ELR (cell line): ENCODE measurements around the gene FAXDC2.
"Not testable (repeated sequence)": the region's sequence is repeated elsewhere in the genome, so short reads cannot be mapped to it uniquely, and the experiment has no call there.

Experiments used
- DNase-seq: peaks from one replicate; pipeline ENCODE4 v3.0.0-alpha.2; 2015; ENCODE audit warnings: low read depth

FAXDC2 gene

DNA sequence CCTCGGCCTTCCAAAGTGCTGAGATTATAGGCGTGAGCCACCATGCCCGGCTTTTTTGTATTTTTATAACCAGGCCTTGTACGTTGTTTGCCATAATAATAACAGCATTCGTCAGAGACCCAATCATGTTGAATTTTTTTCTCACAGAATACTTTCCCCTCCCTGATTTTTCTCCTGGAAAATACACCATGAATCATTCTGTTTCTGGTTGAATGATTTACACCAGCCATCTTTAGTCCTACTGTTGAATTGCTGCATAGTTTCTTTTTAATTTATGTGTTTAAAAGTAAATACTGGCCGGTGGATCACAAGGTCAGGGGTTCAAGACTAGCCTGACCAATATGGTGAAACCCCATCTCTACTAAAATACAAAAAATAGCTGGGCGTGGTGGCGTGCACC is 11.5 kb upstream of the FAXDC2 start:
- no peak for DNase-seq

DNA sequence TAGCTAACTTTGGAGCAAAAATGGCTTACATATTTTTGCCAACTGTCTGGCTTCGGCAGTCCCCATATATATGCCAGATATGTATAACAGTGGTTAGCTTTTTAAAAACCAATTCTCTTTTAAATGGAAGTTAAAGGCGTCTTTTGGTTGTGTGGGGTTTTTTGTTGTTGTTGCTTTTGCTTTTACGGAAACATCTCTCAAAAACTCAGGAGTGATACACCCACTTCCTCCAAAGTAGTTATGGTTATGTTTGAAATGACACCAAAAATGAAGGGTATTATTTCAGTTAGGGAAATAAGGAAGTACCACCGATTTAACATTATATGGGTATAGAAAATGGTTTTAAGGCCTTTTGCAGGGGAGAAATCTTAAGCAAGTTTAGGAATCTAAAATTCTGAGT is 10.4 kb upstream of the FAXDC2 start:
- no peak for DNase-seq

DNA sequence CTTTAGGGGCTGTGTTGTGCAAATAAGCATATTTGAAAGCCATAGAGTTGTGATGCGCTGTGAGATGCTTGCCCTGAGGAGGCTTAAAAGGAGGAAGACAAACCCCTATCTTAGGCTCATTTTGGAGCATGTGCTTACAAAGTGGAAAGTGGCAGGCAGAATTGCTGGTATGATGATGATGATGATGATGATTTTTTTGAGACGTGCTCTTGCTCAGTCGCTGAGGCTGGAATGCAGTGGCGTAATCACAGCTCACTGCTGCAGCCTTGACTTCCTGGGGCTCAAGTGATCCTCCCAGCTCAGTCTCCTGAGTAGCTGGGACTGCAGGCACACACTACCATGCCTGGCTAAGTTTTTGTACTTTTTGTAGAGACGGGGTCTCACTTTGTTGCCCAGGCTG is 9.7 kb upstream of the FAXDC2 start:
- peak; percentile 76 for DNase-seq

DNA sequence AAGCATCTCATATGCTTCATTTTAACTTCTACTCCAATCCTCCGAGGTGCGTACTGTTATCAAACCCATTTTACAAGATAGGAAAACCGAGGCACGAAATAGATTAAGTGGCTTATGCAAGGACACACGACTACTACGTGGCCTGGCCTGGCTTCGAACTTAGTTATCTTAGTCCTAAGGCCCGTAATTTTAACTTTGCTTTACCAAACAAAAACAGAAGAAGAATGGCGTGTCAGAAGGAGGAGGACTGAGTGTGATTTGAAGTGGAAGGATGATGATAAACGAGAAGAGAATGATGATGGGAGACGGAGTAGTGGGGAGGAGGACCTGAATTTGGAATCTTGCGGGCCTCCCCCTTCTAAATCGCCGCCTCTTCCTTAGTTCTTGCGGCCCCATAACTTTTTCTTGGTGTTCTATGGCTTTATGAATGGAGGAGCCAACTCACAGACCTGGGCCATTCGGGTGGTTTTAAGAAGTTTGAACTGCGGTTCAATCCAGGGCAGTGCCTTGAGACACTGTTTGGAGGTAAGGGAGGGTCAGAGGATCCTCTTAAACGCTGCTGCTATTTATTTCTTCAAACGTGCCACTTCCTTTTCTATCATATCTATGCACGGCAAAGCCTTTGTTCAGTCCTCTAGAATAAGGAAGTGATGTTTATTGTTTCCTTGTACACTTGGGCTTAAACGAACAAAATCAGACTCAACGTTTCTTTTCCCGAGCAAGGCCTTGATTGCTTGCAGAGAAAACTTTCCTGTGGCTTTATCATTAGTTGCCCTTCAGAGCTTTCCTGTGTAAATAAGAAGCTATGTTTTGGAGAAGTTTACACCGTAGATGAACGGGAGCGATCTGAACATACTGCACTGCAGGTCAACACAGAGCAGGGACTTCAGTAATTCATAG is 8.8 kb upstream of the FAXDC2 start:
- peak; percentile 40 for DNase-seq

DNA sequence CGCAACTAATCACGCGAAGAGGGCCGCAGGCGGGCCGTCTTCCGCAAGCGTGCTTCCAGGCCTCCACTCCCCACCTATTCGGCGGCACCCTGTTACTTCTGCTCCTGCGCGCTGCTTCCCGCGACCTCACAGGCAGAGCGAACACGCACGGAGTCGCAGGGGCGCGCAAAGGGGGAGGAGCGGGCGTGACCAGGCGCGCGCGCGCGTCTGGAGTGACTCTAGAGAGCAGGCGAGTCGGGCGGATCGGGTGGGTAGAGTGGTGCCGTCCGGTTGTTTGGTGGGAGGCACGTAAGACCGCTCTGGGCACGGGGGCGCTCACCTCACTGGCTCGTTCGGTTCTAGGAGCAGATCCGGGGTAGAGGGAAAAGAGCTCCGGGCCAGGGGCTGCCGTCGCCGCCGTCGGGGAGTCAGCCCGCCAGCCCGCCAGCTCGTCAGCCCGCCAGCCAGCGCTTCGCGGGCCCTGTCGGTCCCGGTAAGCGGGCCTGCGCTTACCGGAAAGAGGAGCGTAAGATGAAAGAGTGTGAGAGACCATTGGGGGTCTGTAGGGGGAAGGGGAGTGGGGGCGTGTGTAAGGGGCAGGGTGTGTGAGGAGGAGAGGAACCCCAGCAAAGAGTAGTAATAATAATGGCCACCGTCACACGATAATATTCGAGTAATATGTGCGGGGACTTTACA is 8.0 kb upstream of the FAXDC2 start, which contains the start of gene CNOT8:
Gene CNOT8, plus strand, starts transcription at position 331 of the 675 bp plus-strand sequence. CDS start 4,652 bp downstream, outside the sequence.
- peak; percentile 98 for DNase-seq

DNA sequence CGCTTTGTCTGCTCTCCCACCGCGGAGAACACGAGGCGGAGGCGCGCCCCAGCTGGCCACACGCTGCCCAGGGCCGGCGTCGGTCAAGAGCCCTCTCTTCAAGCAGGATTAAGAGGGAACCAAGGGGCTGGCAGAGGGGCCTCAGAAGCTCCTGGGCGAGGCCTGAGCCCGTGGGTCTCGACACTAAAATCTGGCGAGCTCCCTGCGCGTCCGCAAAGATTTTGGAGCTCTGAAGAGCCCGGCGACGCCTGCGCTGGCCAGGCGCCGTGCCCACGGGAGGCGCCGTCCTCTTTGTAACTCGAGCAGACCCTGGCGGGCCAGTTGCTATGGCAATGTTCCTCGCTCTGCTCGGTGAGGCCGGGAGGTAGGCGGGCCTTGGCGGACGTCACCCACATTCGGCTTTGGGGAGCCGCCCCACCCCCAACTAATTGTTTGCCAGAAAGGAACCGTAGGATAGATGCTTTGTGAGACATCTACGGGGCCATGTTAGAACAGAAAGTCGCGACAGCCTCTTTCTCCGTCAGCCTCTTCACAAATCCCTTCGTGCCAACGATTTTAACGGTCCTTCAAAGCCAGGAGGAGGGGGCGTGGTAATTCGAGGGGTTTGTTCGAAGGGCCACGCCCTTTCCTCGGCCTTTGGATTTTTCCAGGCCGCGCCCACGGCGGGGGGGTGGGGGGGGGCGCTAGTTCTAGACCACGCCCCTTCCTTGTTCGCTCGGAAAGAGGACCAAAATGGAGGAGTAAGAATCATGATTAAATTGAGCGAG is 7.3 kb upstream of the FAXDC2 start:
- peak; percentile 97 for DNase-seq

DNA sequence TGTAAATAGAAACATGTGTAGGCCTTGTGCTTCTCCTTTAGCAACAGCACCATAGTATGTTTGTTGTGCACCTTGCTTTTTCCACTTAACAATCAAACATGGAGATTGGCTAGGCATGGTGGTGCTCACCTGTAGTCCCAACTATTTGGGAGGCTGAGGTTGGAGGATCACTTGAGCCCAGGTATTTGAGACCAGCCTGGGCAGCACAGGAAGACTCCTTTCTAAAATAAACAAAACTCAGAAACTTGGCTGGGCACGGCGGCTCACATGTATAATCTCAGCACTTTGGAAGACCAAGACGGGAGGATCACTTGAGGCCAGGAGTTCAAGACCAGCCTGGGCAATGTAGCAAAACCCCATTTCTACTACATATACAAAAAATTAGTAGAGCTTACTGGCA is 948 bp upstream of the FAXDC2 start:
- no peak for DNase-seq

DNA sequence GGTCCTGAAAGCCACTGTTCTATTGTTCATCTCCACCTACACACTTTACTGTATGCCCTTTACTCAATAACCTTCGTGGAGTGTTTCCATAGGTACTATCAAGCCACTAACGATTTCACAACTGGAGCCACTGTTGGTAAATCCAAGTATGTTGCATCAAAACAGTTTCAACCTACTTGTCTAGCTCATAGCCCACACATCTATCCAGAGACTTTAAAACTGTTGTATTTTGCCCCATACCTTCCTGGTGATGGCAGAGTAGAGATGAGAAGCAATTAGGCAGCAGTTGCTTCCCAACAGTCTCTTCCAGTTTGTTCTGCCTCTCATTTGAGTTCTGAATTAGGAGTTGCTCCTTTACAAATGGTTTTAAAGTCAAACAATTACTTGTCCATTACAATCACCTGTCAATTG is 607 bp downstream of the FAXDC2 start:
- DNase-seq: no peak

DNA sequence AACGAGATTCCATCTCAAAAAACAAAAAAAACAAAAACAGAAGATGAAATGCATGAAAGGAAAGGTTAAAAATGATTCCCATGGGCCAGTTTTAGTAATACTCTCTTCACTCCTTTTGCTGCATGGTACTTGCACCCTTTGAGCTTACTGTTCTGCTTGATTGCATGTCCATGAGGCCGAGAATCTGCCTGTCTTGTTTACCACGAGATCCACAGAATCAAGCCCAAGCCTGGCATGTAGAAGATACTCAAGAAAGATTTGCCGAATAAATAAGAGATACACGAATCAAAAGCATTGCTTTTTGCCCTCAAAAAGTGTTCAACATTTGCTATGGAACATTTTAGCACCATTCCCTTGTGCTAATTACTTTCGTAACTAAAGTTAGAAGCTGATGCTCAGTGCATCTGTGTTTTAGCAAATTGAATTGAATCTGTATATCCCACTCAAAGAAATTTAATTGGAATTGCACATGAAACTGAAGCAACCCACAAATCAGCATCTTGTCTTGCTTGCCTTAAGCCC is 1.1 kb downstream of the FAXDC2 start:
- no peak for DNase-seq

DNA sequence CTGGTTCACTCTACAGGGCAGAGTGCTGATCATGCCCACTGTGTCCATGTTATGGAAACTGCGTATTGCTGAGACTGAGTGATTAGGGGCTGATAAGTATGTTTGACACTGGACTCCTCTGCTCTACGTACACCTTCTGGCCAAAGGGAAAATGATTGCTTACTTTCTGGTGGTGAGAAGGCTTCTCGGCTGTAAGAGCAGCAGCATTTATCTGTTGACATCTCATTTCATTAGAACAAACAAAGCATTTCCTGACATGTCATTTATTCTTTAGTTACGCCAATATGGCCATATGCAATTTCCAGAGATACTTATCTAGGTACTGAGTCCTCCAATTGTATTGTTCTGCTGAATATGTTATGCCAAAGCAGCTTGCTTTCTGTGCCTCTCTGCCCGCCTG is 5.6 kb downstream of the FAXDC2 start:
- no peak for DNase-seq

DNA sequence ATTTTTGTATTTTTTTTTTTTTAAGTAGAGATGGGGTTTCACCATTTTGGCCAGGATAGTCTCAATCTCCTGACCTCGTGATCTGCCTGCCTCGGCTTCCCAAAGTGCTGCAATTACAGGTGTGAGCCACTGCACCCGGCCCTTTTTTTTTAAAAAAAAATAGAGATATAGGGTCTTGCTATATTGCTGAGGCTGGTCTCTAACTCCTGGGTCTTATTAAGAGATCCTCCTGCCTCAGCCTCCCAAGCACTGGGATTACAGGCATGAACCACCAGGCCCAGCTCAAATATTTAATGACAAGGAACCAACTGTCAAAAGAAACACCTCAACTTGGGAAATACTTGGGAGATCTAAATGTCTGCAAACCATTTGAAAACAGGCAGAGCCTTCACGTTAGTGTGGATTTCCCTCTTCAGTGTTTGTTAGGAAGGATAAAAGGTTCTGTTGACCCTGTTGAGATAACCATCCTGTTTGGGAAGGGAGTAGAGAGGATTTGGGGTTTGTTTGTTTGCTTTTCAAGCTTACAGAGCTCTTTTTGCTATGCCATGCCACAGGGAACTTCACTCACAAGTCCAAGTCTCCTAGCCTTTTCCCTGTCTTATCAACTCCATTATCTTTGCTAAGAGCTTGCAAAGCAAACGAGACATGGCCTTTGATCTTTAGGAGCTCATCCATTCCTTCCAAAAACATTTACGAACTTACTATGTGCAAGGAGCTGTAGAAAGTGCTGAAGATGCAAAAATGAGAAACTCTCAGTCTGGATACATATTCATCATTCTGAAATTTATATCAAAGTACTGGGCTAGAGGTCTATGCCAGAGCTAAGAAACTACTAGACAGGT is 7.5 kb downstream of the FAXDC2 start:
- DNase-seq: no peak

DNA sequence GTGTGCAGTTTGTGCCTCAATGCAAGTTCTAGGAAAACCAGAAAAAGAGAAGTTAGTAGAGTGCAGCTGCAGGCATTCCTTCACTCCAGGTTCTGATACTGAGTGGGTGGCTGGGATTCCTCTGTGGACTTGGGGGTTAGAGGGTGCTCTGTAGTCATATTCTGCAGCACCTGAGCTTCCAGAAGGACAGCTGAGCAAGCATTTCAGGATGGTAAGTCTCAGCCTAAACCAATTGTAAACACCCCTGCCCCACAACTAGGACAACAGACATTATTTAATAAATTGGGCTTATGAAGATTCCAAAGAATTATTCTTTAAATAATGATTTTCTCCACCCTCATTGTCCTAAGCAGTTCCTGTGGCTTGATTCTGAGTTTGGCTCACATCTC is 9.1 kb downstream of the FAXDC2 start:
- DNase-seq: no peak

DNA sequence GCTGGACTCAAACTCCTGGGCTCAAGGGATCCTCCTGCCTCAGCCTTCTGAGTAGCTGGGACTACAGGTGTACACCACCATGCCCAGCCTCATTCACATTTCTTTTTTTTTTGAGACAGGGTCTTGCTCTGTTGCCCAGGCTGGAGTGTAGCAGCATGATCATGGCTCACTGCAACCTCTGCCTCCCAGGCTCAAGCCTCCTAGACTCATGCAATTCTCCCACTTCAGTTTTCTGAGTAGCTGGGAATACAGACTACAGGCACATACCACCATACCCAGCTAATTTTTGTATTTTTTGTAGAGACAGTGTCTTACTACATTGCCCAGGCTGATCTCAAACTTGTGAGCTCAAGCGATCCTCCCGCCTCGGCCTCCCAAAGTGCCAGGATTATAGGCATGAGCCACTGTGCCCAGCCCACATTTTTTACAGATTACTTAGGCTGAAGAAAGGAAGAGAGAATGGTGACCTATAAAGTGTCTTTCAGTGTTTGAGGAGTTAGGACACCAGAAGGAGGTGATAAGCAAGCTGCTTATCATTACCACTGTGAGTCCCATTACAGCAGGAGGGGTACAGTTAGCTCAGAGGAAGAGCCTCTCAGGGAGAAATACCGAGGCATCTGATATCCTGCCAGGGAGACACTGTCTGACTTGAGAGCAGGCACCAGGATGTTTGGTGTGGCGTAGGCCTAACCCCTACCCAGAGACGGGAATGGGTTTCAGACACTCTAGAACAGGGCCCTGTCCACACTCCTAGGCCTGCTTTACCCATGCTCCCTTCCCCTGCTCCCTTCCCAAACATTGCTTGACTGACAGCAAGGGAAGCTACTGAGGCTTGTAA is 9.7 kb downstream of the FAXDC2 start:
- no peak for DNase-seq

DNA sequence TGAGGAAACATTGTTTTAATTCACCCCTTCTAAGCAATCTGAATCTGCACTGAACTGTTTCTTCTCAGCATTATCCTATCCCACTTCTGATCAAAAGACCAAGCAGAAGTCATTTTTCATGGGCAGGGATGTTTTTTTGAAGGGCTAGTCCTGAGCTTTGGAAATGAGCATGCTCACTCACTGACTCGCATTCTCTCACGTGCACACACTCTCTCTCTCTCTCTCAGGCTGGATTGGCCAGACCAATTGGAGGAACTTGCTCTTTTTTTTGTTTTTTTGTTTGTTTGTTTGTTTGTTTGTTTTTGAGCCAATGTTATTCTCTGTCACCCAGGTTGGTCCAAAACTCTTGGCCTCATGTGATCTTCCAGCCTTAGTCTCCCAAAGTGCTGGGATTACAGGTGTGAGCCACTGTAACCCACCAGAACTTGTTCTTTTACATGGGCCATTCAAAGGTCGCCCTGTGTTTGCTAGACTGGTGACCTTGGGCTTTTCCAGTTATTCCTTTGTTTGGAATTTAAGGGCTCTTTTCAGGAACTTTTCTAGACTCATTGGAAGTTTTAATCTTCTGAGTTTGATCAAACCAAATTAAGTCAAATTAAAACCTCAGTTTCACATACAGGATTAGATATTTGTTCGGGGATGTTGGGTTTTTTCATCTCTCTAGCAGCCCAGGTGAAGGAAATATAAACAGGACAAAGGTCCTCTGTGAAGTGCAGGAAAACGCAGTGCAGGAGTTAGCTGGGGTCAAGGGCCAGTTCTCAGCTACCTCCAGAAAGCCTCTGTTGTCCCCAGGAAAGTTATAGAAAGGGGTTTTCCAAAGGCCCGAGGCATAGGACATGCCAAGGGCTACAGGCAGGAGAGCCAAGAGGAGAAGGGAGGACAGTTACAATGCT is 13.1 kb downstream of the FAXDC2 start:
- DNase-seq: no peak

DNA sequence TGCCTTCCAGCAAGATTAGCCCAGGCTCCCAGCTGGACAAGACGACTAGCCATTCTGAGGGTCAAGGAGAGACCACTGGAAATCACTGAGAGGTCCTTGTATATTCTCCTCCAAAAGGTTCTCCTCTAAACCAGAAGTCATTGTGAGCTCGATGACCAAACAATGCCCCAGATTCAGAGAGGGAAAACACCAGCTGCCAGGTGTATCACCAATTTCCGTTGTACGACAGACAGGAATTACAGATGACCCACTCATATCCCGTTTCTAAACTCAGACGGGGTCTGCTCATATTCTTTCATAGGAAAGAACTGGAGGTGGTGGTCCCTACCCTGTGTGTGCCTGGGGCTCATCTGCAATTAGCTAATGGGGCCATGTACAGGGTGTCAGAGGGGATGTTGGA is 14.2 kb downstream of the FAXDC2 start:
- no peak for DNase-seq

DNA sequence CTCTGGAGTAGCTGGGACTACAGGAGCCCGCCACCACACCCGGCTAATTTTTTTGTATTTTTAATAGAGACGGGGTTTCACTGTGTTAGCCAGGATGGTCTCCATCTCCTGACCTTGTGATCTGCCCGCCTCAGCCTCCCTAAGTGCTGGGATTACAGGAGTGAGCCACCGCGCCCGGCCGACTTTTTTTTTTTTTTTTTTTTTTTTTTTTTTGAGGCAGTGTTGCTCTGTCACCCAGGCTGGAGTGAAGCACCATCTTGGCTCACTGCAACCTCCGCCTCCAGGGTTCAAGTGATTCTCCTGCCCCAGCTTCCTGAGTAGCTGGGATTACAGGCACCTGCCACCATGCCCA is 14.7 kb downstream of the FAXDC2 start:
- DNase-seq: not testable (repeated sequence)

DNA sequence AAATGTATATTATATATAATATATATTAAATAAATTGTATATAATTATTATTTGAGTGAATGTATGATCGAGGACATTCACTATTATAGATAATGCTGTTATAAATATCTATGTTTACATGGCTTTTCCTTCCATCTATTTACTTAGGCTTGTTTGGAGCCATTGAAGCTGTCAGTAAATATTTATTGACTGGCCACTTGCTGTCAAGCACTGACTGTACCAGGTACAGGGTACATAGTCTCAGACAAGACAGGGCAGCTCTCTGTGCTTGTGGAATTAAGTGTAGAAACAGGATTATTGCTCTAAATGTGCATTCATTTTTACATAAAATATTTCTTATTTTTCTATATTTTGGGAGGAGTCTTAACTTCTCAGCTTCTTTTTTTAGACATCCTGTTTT is 16.4 kb downstream of the FAXDC2 start:
- no peak for DNase-seq

DNA sequence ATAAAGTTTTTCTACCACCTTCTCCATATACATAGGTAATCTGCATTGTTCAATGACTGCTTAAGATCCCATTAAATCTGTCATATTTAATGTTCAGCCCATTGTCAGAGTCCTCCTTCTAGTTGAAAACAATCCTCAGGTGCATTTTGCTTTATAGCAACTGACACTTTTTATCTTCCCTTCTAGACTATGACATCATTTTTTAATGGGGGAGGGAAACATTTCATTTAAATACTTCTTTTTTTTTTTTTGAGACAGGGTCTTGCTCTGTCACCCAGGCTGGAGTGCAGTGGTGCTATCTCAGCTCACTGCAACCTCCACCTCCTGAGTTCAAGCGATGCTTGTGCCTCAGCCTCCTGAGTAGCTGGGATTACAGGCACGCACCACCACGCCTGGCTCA is 17.6 kb downstream of the FAXDC2 start:
- DNase-seq: not testable (repeated sequence)

DNA sequence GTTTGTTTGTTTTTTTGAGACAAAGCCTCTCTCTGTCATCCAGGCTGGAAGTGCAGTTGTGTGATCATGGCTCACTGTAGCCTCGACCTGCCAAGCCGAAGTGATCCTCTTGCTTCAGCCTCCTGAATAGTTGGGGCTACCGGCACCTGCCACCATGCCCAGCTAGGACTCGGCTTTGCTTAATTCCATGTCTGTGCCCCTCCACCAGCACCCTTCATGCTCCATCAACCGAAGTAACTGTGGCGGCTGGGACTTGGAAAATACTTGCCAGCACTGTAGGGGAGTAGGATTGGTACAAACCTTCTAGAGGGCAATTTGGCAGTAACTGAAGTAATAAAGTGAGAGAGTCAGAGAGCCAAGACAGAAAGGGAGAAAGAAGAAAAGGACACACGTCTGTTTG is 19.0 kb downstream of the FAXDC2 start:
- no peak for DNase-seq

DNA sequence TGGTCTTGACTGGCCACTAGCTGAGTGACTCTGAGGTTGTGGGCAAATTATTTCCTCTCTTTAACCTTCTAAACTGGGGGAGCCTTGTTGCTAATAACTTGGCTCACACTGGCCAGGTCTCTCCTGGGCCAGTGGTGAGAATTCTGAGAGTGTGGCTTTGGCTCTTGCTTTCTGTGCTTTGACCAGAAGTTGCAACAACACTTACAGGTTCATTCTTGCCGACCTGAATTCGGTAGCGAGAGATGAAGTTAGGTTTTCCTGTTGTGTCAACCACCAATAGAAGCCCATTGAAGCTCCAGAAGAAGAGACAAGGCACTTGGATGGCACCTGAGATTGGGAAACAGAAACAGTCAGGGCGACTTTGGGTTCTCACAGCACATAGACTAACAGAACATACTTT is 19.8 kb downstream of the FAXDC2 start:
- no peak for DNase-seq
